Spleen (tissue), 11 donors: ENCODE results near the gene DAD1. TPM values are rescaled to one million over a fixed set of nuclear protein-coding genes. Genes with fewer than 3 reads are reported as not detected.

Experiments used
- DNase-seq: peaks from one replicate; pipeline ENCODE4 v3.0.0-alpha.2; 2020
- H3K27ac ChIP-seq, 8 donors: fragments of 200-600 bp; sonication (generic) in 7 of 8; 1 replicate in 4 of 8; 2 replicates in 4 of 8; pipeline versions ENCODE4 v1.5.0 to v1.8.0; 2016 to 2021; ENCODE audit warnings: inconsistent platforms in 4 of 8, mild to moderate bottlenecking in 4 of 8, moderate library complexity in 1 of 8
- H3K27me3 ChIP-seq, 7 donors: fragments of 200-600 bp; sonication (generic) in 6 of 7; replicated peaks in 1 of 7; 1 replicate in 4 of 7; 2 replicates in 3 of 7; pipeline versions ENCODE4 v1.5.0 to v1.8.0; 2016 to 2021; ENCODE audit warnings: inconsistent platforms in 3 of 7, mild to moderate bottlenecking in 1 of 7
- H3K36me3 ChIP-seq, 6 donors: fragments of 200-600 bp; sonication (generic) in 5 of 6; 1 replicate in 4 of 6; 2 replicates in 2 of 6; pipeline versions ENCODE4 v1.5.0 to v1.8.0; 2016 to 2021; ENCODE audit warnings: inconsistent platforms in 2 of 6
- H3K4me1 ChIP-seq, 6 donors: fragments of 200-600 bp; sonication (generic) in 5 of 6; 1 replicate in 3 of 6; 2 replicates in 3 of 6; pipeline versions ENCODE4 v1.5.0 to v1.8.0; 2016 to 2021; ENCODE audit warnings: inconsistent platforms in 3 of 6
- H3K4me3 ChIP-seq, 8 donors: fragments of 200-600 bp; sonication (generic) in 7 of 8; 1 replicate in 4 of 8; 2 replicates in 4 of 8; pipeline versions ENCODE4 v1.5.0 to v1.8.0; 2016 to 2021; ENCODE audit warnings: inconsistent platforms in 4 of 8, mild to moderate bottlenecking in 4 of 8, moderate library complexity in 2 of 8
- H3K9me3 ChIP-seq, 8 donors: fragments of 200-600 bp; sonication (generic) in 7 of 8; 1 replicate in 4 of 8; 2 replicates in 4 of 8; pipeline versions ENCODE4 v1.5.0 to v1.8.0; 2016 to 2021; ENCODE audit warnings: inconsistent platforms in 4 of 8
- POLR2A ChIP-seq, 3 donors: fragments of 450-650 bp; IDR thresholded peaks; one replicate each; pipeline ENCODE4 v1.5.1; 2017; ENCODE audit warnings: antibody characterized with exemption in 3 of 3, mild to moderate bottlenecking in 1 of 3
- POLR2AphosphoS5 ChIP-seq, 3 donors: sonication (generic); formaldehyde crosslinking; IDR thresholded peaks; one replicate each; pipeline ENCODE4 v1.5.1; 2017; ENCODE audit warnings: antibody characterized with exemption in 3 of 3
- WGBS, 5 donors: extraction: QIAGEN DNeasy Blood & Tissue Kit in 3 of 5; methylation state at CpG; one replicate each; pipeline versions ENCODE4 v1.1.5 to v1.1.7; 2013 to 2018; 5-methylcytosine and 5-hydroxymethylcytosine counted together
- intact Hi-C: fragments of 100-400 bp; cut with DNase I; formaldehyde crosslinking; loops from one replicate; pipeline ENCODE4 v1.15.0; 2023; ENCODE audit warnings: low total_unique reads
- polyA plus RNA-seq, 3 donors: library from polyadenylated mRNA; stranded (reverse); fragments of 200-250 nt; gene quantifications; one replicate each; pipeline ENCODE4 v1.2.1, GENCODE V29; 2013
- total RNA-seq, 7 donors: library from RNA; depleted of rRNA in 3 of 7; stranded (reverse); fragments of >200 nt in 3 of 7; fragmentation: NEBNext Ultra II Directional in 4 of 7; extraction: Animal tissue kit (Norgen Biotek cat#: 25700) in 4 of 7; gene quantifications; one replicate each; pipeline versions ENCODE4 v1.1.0 to v1.2.1, GENCODE V29; 2016 to 2021
- TF ChIP-seq, protein P1 (sequence below), 11 experiments: fragments of 200-600 bp in 7 of 11; fragments of 450-650 bp in 4 of 11; sonication (generic) in 4 of 11; IDR thresholded peaks in 8 of 11; conservative IDR thresholded peaks in 3 of 11; 1 replicate in 7 of 11; 2 replicates in 4 of 11; pipeline versions ENCODE4 v1.4.0 to v1.8.0; 2016 to 2021; ENCODE audit warnings: antibody characterized with exemption in 11 of 11, inconsistent platforms in 4 of 11, mild to moderate bottlenecking in 1 of 11
- donor health status: healthy with polysubstance abuse.
- donor health status: DM: no; HTN: no; CAD: no; lungs with moderate emphysema.
- donor health status: DM: no; HTN: no; CAD: no.
- donor health status: Bipolar disorder and iron deficiency.
- donor health status: healthy.
- donor health status: DM: no; HTN: no; CAD: no.
- donor health status: DM: yes; HTN: yes; CAD: no.

Gene DAD1
- total and polyA plus RNA-seq, 10 donors: 102 to 176 (median 129) TPM

DNA sequence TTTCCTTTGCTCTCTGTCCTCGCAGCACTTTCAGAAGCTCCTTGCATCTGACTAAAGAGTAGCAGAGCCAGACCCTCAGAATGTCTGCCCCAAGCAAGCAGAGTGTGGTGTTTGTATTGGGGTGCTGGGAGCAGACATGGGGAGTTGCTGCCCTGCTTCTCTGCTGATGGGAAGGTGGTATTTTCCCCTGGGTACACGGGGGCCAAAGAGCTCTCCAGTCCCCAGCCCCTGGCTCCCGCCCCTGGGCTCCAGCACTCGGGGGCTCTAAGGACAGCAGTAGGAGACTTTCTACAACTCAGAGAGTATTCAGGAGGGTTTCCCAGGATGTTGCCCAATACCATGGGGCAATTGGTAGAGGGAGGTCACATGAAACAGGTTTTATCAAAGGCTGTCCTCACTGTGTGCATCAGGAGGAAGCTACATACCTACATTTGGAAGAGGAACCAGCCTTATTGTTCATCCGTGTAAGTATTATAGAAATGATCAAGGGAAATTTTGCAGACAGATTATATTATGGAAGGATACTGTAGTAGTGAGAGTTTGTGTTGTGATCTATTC, 50.3 kb downstream of the DAD1 start:
- Histone ChIP-seq H3K4me3 (peak overlapping the region in 2 of 8 donors; percentile 5 to 49), H3K36me3 (no peaks in the 10 kb centered on the region), H3K9me3 (no peaks in the 10 kb centered on the region), H3K27ac (peak overlapping the region; percentile 13 to 96 (median 61)), H3K4me1 (peaks cover 17 to 99% (median 57%) of the 10 kb centered on the region in 6 donors), H3K27me3 (no peaks in the 10 kb centered on the region)
- TF ChIP-seq POLR2A (IDR thresholded peaks at IDR 0.05): no peak
- no peak for TF ChIP-seq POLR2AphosphoS5 (IDR thresholded peaks at IDR 0.05)
- TF ChIP-seq, protein P1, sequence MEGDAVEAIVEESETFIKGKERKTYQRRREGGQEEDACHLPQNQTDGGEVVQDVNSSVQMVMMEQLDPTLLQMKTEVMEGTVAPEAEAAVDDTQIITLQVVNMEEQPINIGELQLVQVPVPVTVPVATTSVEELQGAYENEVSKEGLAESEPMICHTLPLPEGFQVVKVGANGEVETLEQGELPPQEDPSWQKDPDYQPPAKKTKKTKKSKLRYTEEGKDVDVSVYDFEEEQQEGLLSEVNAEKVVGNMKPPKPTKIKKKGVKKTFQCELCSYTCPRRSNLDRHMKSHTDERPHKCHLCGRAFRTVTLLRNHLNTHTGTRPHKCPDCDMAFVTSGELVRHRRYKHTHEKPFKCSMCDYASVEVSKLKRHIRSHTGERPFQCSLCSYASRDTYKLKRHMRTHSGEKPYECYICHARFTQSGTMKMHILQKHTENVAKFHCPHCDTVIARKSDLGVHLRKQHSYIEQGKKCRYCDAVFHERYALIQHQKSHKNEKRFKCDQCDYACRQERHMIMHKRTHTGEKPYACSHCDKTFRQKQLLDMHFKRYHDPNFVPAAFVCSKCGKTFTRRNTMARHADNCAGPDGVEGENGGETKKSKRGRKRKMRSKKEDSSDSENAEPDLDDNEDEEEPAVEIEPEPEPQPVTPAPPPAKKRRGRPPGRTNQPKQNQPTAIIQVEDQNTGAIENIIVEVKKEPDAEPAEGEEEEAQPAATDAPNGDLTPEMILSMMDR (IDR thresholded peaks at IDR 0.05 in 8 of 11, conservative IDR thresholded peaks at IDR 0.05 in 3 of 11): no peak
- 58 to 74% (median 63%) methylated on average over 4 to 5 of the region's 5 CpGs for WGBS, 5 donors
- DNase-seq: no peak
- intact Hi-C loops: no loop called here

DNA sequence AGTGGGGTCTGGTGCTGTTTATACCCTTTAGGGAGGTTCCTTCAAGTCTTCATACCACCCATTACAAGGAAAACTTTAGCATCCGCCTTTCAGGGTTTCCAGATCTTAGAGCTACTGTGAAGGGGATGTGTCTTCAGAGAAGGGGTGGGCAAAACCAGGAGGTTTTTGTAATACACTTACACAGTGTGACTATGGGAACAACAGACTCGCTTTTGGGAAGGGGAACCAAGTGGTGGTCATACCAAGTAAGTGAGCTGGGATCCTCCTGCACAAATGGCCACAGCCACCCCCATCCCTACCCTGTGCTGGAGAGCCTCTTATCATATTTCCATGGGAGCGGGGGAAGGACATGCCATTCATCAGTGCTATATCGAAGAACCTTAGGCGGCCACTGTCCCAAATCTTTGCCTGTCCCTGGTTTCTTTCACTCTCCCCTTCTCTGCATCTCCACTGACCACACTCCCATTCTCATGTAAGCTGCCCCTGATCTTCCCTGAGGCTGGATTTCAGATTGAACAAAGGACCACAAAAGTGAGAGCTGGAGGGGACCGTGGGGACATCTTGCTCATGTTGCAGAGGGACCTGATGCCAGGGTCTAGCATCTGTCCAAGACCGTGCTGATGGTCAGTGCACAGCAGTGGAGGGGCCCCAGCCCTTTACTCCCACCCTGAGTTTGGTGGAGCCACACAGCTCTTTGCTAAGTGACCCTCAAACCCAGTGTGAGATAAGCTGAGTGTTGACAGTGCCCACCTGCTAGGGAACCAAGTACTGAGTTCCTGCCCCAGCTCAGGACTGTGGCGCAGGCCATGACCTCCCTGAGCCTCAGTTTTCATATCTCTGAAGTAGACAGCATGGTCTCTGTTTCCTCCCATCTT, 51.4 kb downstream of the DAD1 start:
- no peak for DNase-seq
- H3K27ac ChIP-seq: peak overlapping the region; percentile 13 to 96 (median 61)
- TF ChIP-seq, protein P1 (IDR thresholded peaks at IDR 0.05 in 8 of 11, conservative IDR thresholded peaks at IDR 0.05 in 3 of 11): no peak
- H3K4me3 ChIP-seq: peak overlapping the region in 1 of 8 donors; percentile 49
- no peaks in the 10 kb centered on the region for H3K27me3 ChIP-seq
- H3K9me3 ChIP-seq: no peaks in the 10 kb centered on the region
- 84 to 92% (median 85%) methylated on average over 8 of the region's 8 CpGs for WGBS, 5 donors
- no peaks in the 10 kb centered on the region for H3K36me3 ChIP-seq
- peaks cover 26 to 100% (median 59%) of the 10 kb centered on the region in 6 donors for H3K4me1 ChIP-seq
- intact Hi-C loops: no loop called here

DNA sequence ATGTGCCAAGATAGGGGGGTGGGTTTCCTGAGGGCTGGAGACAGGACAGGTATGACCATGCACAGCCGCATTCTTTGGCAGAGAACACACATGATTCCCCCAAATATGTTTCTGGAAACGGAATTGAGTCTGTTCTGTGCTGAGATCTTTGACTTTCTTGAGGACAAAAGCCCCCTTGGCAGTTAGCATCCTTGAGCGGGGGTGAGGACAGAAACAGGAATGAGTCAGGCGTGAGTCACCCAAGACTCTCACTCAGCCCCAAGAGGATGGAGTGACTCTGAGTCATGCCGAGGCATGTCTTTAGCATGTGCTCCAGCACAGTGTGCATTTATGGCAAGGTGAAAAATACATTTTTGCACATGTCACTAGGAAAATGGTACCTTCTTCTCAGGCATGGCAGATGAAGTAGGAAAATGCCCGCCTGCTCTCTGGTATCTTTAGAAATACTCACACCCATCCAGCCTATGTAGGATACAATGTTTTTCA, 52.1 kb downstream of the DAD1 start:
- DNase-seq: no peak
- Histone ChIP-seq H3K4me3 (peak overlapping the region in 1 of 8 donors; percentile 49), H3K27ac (peak overlapping the region in 6 of 8 donors; percentile 44 to 96 (median 76)), H3K27me3 (no peaks in the 10 kb centered on the region), H3K36me3 (no peaks in the 10 kb centered on the region), H3K4me1 (peaks cover 23 to 100% (median 60%) of the 10 kb centered on the region in 6 donors), H3K9me3 (no peaks in the 10 kb centered on the region)
- WGBS, 5 donors: 57 to 75% (median 62%) methylated on average over 6 of the region's 6 CpGs
- intact Hi-C loops: no loop called here
- TF ChIP-seq POLR2A (IDR thresholded peaks at IDR 0.05) (no peak), POLR2AphosphoS5 (IDR thresholded peaks at IDR 0.05) (peak in 1 of 3 donors; percentile 65)
- TF ChIP-seq, protein P1 (IDR thresholded peaks at IDR 0.05 in 8 of 11, conservative IDR thresholded peaks at IDR 0.05 in 3 of 11): no peak

DNA sequence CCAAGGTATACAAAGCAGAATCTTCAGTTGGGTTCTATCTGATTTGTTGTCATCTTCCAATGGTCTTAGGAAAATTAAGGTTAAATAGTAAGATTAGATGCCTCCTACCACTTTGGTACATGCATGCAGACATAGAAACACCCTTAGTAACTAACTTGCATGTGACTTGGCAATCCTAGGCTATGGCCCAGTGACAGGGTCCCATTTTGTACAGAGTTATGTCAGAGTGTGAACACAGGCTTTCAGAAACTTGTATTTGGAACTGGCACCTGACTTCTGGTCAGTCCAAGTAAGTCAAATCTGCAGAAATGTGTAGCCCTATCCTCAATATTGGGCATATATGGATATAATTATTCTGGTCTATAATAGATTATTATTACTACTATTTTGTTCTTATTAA, 53.1 kb downstream of the DAD1 start:
- H3K4me3 ChIP-seq: peak overlapping the region in 1 of 8 donors; percentile 49
- no peaks in the 10 kb centered on the region for H3K9me3 ChIP-seq

More for the DNA sequence above, 53.1 kb downstream of the DAD1 start:
- no peak for DNase-seq
- H3K4me1 ChIP-seq: peaks cover 22 to 100% (median 63%) of the 10 kb centered on the region in 6 donors
- TF ChIP-seq POLR2A (IDR thresholded peaks at IDR 0.05) (no peak), POLR2AphosphoS5 (IDR thresholded peaks at IDR 0.05) (no peak)
- TF ChIP-seq, protein P1 (IDR thresholded peaks at IDR 0.05 in 8 of 11, conservative IDR thresholded peaks at IDR 0.05 in 3 of 11): no peak
- no peaks in the 10 kb centered on the region for H3K27me3 ChIP-seq
- intact Hi-C loops: no loop called here
- H3K36me3 ChIP-seq: no peaks in the 10 kb centered on the region
- H3K27ac ChIP-seq: peak overlapping the region in 4 of 8 donors; percentile 64 to 96 (median 90)
